Kidney epithelial cell (primary cell): ENCODE data around the gene ACTBL2. TPM values are rescaled to one million over a fixed set of nuclear protein-coding genes. Genes with fewer than 3 reads are reported as not detected.

Source experiments
- DNase-seq: peaks from one replicate; pipeline ENCODE4 v3.0.0-alpha.2; 2010; ENCODE audit warnings: low read depth
- H3K27me3 ChIP-seq: 2 replicates; pipeline ENCODE4 v1.6.0; 2011; ENCODE audit warnings: low read length; ENCODE audit not compliant: control insufficient read depth, insufficient read depth
- H3K36me3 ChIP-seq: 2 replicates; pipeline ENCODE4 v1.5.1; 2011; ENCODE audit warnings: low read length; ENCODE audit not compliant: control insufficient read depth, insufficient read depth
- H3K4me3 ChIP-seq: 2 replicates; pipeline ENCODE4 v1.5.1; 2011; ENCODE audit warnings: low read depth, mild to moderate bottlenecking, control low read depth, low read length
- total RNA-seq: library from RNA; depleted of rRNA; stranded (reverse); fragments of >200 nt; gene quantifications from 2 replicates; pipeline ENCODE4 v1.2.3, GENCODE V29; 2015
- TF ChIP-seq, protein P1 (sequence below): IDR thresholded peaks from 2 replicates; pipeline ENCODE4 v1.5.1; 2011; ENCODE audit warnings: mild to moderate bottlenecking, moderate library complexity, low read length, control low read depth, inconsistent platforms; ENCODE audit not compliant: insufficient read depth, poor library complexity, severe bottlenecking

The ACTBL2 gene
- total RNA-seq, 1 donor from 2014 or later = 1.3 TPM

DNA sequence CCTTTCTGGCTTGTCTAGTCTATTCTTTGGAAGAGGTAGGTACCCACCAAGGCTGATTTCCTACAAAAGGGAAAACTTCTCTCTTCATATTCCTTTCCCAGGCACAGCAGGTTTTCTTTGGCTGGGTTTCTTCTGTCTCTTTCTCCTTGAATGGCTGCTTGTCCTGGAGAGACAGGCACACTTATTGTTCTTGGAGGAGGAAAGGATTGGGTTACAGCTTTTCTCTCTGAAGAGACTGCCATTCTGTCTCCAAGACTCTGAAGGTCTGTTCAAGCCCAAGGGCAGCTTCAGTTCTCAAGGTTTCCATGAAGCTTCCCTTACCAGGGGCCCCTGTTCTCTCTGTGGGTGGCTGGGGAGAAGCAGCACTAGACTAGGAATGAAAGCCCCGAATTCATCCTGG lies 33.9 kb downstream of the ACTBL2 start:
- Histone ChIP-seq H3K36me3 (no peaks in the 10 kb centered on the region), H3K4me3 (no peak overlapping the region), H3K27me3 (no peaks in the 10 kb centered on the region)
- DNase-seq = no peak
- TF ChIP-seq, protein P1, sequence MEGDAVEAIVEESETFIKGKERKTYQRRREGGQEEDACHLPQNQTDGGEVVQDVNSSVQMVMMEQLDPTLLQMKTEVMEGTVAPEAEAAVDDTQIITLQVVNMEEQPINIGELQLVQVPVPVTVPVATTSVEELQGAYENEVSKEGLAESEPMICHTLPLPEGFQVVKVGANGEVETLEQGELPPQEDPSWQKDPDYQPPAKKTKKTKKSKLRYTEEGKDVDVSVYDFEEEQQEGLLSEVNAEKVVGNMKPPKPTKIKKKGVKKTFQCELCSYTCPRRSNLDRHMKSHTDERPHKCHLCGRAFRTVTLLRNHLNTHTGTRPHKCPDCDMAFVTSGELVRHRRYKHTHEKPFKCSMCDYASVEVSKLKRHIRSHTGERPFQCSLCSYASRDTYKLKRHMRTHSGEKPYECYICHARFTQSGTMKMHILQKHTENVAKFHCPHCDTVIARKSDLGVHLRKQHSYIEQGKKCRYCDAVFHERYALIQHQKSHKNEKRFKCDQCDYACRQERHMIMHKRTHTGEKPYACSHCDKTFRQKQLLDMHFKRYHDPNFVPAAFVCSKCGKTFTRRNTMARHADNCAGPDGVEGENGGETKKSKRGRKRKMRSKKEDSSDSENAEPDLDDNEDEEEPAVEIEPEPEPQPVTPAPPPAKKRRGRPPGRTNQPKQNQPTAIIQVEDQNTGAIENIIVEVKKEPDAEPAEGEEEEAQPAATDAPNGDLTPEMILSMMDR = no peak

DNA sequence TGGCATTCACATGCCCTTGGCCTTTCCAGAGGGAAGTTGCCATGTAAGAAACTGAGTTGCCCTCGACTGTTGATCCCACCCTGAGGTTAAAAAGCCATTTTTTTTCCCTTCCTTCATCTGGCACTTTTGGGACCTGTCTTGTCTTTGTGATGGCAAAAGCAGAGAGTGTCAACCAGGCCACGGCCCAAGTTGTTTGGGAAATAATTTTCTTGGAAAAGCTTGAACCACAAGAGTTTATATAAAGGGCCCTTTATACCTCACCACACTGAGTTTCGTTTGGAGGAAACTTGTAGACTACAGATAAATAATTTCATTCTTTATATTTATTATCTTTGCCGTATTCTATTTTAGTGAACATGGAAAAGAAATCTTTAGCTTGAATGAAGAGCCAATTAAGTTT lies 34.3 kb downstream of the ACTBL2 start:
- TF ChIP-seq, protein P1 = no peak
- no peak for DNase-seq
- Histone ChIP-seq H3K27me3 (no peaks in the 10 kb centered on the region), H3K4me3 (no peak overlapping the region), H3K36me3 (no peaks in the 10 kb centered on the region)

DNA sequence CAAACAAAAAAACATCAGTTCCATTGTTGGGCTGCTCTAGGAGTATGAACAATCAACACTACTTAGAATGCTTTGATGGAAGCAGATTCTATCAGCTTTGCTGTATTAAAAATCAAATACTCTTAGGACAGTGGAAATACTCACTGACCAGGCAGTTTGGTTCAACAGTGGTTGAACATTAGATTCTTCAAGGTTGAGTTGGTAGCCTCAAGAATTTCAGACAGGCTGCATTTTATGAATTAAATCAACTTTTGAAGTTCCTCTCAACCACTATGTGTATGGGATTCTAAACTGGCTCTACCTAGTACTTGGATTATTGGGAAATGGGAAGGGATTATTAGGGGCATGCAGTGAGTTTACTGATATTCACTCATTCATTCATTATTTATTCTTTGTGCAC lies 35.0 kb downstream of the ACTBL2 start:
- H3K36me3 ChIP-seq = no peaks in the 10 kb centered on the region
- no peak for DNase-seq
- no peak overlapping the region for H3K4me3 ChIP-seq
- TF ChIP-seq, protein P1 = no peak
- no peaks in the 10 kb centered on the region for H3K27me3 ChIP-seq

DNA sequence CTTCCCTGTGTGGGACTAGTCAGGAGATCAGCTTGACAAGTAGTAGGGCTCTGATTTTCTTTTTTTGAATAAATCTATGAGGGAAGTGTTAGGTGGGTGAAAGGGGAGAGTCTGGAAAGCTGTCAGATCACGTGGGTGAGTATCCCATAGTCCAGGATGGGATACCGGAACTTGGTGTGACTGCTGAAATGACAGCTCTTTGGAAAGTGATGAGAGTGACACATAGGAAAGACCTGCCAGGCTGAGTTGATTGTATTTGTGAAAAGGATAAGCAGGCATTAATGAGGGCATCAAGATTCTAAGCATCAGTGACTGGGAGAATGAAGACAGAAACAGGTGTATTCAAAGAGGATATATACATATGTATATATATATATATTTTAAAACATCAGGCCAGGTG lies 35.6 kb downstream of the ACTBL2 start:
- TF ChIP-seq, protein P1 = no peak
- no peak for DNase-seq
- H3K27me3 ChIP-seq = no peaks in the 10 kb centered on the region
- no peak overlapping the region for H3K4me3 ChIP-seq
- H3K36me3 ChIP-seq = no peaks in the 10 kb centered on the region

DNA sequence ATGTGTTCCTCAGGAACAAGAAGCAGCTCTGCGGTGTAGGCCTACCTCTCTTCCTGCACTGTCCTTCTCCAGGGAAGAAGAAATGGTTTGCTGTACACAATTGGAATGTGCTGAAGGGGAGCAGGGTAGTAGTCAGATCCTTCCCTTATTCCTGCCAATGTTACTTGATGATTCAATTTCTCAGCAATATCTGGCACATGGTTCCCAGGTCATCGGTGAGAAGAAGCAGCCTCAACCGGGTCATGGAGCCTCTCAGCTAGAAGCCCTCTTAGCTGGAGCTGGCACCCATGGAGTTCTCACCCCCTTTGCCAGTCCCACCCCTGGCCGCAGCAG lies 36.9 kb downstream of the ACTBL2 start:
- no peaks in the 10 kb centered on the region for H3K36me3 ChIP-seq
- no peaks in the 10 kb centered on the region for H3K27me3 ChIP-seq
- no peak overlapping the region for H3K4me3 ChIP-seq
- DNase-seq = no peak
- TF ChIP-seq, protein P1 = no peak

DNA sequence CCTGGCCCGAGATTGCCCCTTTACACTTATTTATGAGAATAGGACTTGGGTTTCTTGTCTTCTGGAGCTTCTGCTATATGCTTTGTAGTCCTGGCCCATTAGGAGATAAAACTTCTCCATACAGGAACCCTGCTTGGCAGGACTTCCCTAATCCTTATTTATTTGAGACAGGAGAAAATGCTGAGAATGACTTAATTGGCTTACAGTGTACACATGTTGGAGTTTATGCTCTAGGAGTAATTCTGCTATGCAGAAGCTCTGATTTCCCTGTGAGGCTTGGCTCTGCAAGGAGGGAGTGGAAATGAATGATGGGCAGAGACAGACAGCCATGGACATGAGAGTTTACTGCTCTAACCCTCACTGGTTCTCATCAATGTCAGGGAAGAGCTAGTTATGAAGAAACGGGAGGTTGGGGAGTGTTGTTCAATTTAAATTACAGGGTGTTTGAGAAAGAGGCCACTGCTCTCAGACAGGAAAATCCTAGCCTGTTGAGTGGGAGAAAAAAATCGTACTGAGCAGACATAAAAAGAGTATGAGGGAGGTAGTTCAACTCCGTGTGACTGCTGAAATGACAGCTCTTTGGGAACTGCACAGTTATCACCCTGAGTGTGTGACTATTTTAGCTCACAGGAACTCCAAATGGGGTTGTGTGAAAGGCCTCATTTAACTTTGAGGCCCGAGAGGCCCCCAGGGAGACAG lies 37.5 kb downstream of the ACTBL2 start:
- Histone ChIP-seq H3K4me3 (no peak overlapping the region), H3K36me3 (no peaks in the 10 kb centered on the region), H3K27me3 (no peaks in the 10 kb centered on the region)
- no peak for DNase-seq
- TF ChIP-seq, protein P1 = no peak
